Tibial artery (tissue), 4 donors: ENCODE results near the gene MAPK6.

Experiments used
- DNase-seq, 2 donors: peaks; one replicate each; pipeline ENCODE4 v3.0.0-alpha.2; 2019
- H3K27ac ChIP-seq, 2 donors: fragments of 200-600 bp; sonication (generic) in 1 of 2; 1 replicate in 1 of 2; 2 replicates in 1 of 2; pipeline ENCODE4 v1.5.1; 2018 to 2019; ENCODE audit warnings: mild to moderate bottlenecking in 1 of 2
- H3K27me3 ChIP-seq, 2 donors: fragments of 200-600 bp; sonication (generic) in 1 of 2; one replicate each; pipeline versions ENCODE4 v1.5.1 to v1.6.0; 2016 to 2019
- H3K36me3 ChIP-seq, 3 donors: fragments of 200-600 bp; sonication (generic) in 2 of 3; one replicate each; pipeline ENCODE4 v1.5.1; 2016 to 2019; ENCODE audit warnings: mild to moderate bottlenecking in 2 of 3
- H3K4me1 ChIP-seq, 4 donors: fragments of 200-600 bp; sonication (generic) in 2 of 4; 1 replicate in 3 of 4; 2 replicates in 1 of 4; pipeline ENCODE4 v1.5.1; 2016 to 2019
- H3K4me3 ChIP-seq, 2 donors: fragments of 200-600 bp; sonication (generic) in 1 of 2; 1 replicate in 1 of 2; 2 replicates in 1 of 2; pipeline ENCODE4 v1.5.1; 2018 to 2019; ENCODE audit warnings: mild to moderate bottlenecking in 2 of 2
- H3K9me3 ChIP-seq, 3 donors: fragments of 200-600 bp; sonication (generic) in 1 of 3; one replicate each; pipeline ENCODE4 v1.5.1; 2016 to 2019
- intact Hi-C: fragments of 100-400 bp; cut with DNase I; formaldehyde crosslinking; loops from one replicate; pipeline ENCODE4 v1.15.0; 2023; ENCODE audit warnings: low total_unique reads
- TF ChIP-seq, protein P1 (sequence below), 2 experiments: fragments of 200-600 bp in 1 of 2; fragments of 450-650 bp in 1 of 2; IDR thresholded peaks; one replicate each; pipeline ENCODE4 v1.5.1; 2017 to 2019; ENCODE audit warnings: antibody characterized with exemption in 2 of 2, mild to moderate bottlenecking in 1 of 2, moderate library complexity in 1 of 2

MAPK6 gene

DNA sequence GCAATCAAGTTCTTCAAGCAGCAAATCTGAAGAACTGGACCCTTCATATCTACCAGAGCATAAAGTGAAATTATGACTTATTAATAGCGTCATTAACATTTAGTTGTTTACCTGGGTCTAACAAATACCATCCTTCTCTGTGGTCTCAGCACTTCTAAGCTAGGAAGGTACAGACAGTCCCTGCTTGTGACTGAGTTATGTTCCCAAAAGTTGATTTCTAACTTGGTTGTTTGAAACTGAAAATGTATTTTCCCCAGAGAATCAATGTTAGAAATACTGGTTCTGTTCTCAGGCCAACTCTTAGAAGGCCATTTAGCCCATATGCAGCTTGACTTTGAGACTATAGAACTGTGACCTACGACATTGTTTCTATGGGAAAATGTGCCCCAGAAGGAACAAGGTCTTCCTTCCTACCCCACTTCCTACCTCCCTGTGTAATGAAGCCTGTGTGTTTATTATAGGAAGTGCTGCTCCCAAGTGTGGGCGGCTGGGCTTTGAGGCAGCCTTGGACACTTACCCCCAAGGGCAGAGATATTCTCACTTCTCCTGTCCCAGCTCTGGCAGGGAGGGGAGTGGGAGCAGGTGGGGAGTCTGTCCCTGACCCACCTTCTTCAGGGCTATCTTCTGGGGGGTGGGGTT lies 12.2 kb upstream of the MAPK6 start:
- Histone ChIP-seq H3K9me3 (no peaks in the 10 kb centered on the region), H3K27me3 (no peaks in the 10 kb centered on the region), H3K36me3 (no peaks in the 10 kb centered on the region), H3K4me3 (no peak overlapping the region), H3K4me1 (no peaks in the 10 kb centered on the region), H3K27ac (no peak overlapping the region)
- TF ChIP-seq, protein P1, sequence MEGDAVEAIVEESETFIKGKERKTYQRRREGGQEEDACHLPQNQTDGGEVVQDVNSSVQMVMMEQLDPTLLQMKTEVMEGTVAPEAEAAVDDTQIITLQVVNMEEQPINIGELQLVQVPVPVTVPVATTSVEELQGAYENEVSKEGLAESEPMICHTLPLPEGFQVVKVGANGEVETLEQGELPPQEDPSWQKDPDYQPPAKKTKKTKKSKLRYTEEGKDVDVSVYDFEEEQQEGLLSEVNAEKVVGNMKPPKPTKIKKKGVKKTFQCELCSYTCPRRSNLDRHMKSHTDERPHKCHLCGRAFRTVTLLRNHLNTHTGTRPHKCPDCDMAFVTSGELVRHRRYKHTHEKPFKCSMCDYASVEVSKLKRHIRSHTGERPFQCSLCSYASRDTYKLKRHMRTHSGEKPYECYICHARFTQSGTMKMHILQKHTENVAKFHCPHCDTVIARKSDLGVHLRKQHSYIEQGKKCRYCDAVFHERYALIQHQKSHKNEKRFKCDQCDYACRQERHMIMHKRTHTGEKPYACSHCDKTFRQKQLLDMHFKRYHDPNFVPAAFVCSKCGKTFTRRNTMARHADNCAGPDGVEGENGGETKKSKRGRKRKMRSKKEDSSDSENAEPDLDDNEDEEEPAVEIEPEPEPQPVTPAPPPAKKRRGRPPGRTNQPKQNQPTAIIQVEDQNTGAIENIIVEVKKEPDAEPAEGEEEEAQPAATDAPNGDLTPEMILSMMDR (IDR thresholded peaks at IDR 0.05): no peak
- intact Hi-C loops: no loop called here
- DNase-seq: no peak

DNA sequence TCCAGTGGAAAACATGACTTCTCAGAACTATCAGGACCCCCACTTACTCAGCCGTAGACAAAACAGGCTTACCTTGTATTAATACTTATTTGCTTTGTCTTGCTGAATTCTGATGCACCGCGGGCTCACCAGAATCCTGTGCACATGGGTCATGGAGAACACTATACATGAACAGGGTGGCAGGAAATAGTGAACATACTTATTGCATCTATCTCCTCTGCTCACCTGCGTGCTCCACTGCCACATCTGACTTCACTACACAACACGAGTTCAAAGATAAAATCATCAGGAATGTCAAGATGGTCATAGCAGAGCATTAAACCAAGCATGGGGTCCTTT lies 10.7 kb upstream of the MAPK6 start:
- Histone ChIP-seq H3K4me1 (no peaks in the 10 kb centered on the region), H3K36me3 (no peaks in the 10 kb centered on the region), H3K4me3 (no peak overlapping the region), H3K27ac (no peak overlapping the region), H3K27me3 (no peaks in the 10 kb centered on the region), H3K9me3 (no peaks in the 10 kb centered on the region)
- DNase-seq: no peak
- intact Hi-C loops: no loop called here
- TF ChIP-seq, protein P1 (IDR thresholded peaks at IDR 0.05): no peak

DNA sequence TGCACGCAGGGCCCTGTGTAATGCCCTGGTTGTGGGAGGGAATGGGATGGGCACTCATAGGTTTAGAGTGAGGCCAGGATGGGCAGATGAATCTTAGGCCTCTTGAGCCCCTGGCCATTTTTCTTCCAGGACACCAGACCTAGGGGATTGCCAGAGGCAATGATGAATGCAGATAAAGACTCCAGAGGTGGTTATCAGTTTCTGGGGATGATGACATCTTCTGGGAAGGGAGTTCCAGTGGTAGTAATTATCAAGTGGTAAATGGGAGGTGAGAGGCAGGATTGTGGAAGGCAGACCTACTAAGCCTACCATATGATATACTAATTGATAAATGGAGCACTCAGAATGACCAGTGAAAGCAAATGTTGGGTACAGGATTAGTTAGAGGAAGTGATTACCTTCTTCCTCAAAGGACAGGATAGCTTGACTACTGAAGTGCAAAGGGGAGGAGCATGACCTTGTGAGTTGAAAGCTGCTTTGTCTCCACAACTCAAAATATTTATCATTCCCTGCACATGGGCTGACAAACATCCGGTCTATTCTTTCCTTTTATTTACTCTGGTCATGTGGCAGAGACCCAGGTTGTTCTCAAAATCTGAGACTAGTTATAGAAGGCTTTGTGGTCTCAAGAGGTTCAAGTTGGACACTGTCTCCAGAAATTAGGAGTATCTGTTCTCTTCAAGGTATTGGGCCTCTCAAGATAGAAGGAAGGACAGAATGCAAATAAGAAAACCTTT lies 10.2 kb upstream of the MAPK6 start:
- no peaks in the 10 kb centered on the region for H3K27me3 ChIP-seq
- H3K36me3 ChIP-seq: no peaks in the 10 kb centered on the region
- no peaks in the 10 kb centered on the region for H3K9me3 ChIP-seq
- no peak for DNase-seq
- no peaks in the 10 kb centered on the region for H3K4me1 ChIP-seq
- intact Hi-C loops: no loop called here
- TF ChIP-seq, protein P1 (IDR thresholded peaks at IDR 0.05): no peak
- no peak overlapping the region for H3K4me3 ChIP-seq
- no peak overlapping the region for H3K27ac ChIP-seq

DNA sequence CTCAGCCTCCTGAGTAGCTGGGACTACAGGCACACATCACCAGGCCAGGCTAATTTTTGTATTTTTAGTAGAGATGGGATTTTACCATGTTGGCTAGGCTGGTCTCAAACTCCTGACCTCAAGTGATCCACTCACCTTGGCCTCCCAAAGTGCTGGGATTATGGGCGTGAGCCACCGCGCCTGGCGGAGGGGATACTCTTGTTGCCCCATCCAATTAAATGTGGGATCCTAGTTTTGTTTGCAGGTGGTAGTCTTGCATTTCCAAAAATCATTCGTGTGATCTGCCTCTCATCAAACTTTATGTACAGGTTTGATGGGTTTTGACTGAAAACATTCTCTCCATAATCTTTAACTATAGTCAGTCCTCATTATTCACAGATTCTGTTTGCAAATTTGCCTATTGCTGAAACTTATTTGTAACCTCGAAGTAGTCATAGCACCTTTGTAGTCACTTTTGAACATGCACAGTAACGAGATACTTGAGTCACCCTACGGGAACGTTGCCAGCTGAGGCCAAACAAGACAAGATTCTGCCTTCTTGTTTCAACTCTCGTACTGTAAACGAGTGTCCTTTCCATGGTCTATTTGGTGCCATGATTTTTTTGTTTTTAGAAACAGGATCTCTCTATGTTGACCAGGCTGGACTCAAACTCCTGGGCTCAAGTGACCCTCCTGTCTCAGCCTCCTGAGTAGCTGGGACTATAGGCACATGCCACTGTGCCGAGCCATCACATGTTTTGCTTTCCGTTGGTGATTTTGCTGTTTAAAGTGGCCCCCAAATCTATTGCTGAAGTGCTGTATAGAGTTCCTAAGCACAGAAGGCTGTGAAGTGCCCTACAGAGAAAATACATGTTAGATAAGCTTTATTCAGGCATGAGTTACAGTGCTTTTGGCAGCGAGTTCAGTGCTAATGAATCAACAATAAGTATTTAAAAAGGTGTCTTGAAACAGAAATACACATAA lies 8.1 kb upstream of the MAPK6 start:
- Histone ChIP-seq H3K27ac (no peak overlapping the region), H3K4me1 (no peaks in the 10 kb centered on the region), H3K27me3 (no peaks in the 10 kb centered on the region), H3K36me3 (no peaks in the 10 kb centered on the region), H3K9me3 (no peaks in the 10 kb centered on the region), H3K4me3 (no peak overlapping the region)
- DNase-seq: no peak
- TF ChIP-seq, protein P1 (IDR thresholded peaks at IDR 0.05): no peak
- intact Hi-C loops: no loop called here

DNA sequence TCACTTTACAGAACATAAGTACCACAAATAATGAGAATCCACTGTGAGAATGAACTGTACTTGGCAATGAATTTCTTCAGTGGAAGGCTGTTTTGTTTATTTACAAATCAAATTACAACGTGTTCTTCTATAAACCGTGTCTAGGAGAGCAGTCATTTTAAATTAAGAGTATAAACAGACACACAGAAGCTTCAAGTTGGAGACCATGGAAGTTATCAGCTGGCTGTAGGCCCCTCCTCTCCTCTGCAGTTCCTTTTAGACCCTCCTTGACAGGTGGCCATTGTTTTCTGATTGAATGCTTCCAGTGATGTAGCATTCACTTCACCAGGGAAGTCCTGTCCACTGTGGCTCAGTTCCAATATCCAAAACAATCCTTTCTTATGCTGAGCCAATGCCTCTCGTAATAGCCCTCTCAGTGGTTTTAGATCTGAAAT lies 7.3 kb upstream of the MAPK6 start:
- intact Hi-C loops: no loop called here
- no peak overlapping the region for H3K4me3 ChIP-seq

More for the DNA sequence above, 7.3 kb upstream of the MAPK6 start:
- H3K4me1 ChIP-seq: no peaks in the 10 kb centered on the region
- no peak for DNase-seq
- H3K27ac ChIP-seq: no peak overlapping the region
- H3K27me3 ChIP-seq: no peaks in the 10 kb centered on the region
- H3K9me3 ChIP-seq: no peaks in the 10 kb centered on the region
- H3K36me3 ChIP-seq: no peaks in the 10 kb centered on the region
- TF ChIP-seq, protein P1 (IDR thresholded peaks at IDR 0.05): no peak
